Testis (tissue), 2 donors: ENCODE measurements around the gene JAKMIP1.

Experiments
- POLR2A ChIP-seq: fragments of 450-650 bp; IDR thresholded peaks from one replicate; pipeline ENCODE4 v1.6.1; 2017; ENCODE audit warnings: antibody characterized with exemption, mild to moderate bottlenecking, moderate library complexity
- TF ChIP-seq, protein P1 (sequence below), 3 experiments: fragments of 450-650 bp in 2 of 3; fragments of 200-600 bp in 1 of 3; sonication (generic) in 1 of 3; IDR thresholded peaks; one replicate each; pipeline ENCODE4 v1.5.1; 2016 to 2019; ENCODE audit warnings: antibody characterized with exemption in 3 of 3, mild to moderate bottlenecking in 2 of 3, moderate library complexity in 1 of 3

- TF ChIP-seq, protein P1, sequence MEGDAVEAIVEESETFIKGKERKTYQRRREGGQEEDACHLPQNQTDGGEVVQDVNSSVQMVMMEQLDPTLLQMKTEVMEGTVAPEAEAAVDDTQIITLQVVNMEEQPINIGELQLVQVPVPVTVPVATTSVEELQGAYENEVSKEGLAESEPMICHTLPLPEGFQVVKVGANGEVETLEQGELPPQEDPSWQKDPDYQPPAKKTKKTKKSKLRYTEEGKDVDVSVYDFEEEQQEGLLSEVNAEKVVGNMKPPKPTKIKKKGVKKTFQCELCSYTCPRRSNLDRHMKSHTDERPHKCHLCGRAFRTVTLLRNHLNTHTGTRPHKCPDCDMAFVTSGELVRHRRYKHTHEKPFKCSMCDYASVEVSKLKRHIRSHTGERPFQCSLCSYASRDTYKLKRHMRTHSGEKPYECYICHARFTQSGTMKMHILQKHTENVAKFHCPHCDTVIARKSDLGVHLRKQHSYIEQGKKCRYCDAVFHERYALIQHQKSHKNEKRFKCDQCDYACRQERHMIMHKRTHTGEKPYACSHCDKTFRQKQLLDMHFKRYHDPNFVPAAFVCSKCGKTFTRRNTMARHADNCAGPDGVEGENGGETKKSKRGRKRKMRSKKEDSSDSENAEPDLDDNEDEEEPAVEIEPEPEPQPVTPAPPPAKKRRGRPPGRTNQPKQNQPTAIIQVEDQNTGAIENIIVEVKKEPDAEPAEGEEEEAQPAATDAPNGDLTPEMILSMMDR (IDR thresholded peaks at IDR 0.05): no peak
- no peak for TF ChIP-seq POLR2A
Observed at GRCh38 chr4:6092971-6093370, 107.4 kb downstream of the JAKMIP1 start.
